ENCODE measurements around the gene CBL. TPM values are rescaled to one million over a fixed set of nuclear protein-coding genes. Genes with fewer than 3 reads are reported as not detected.

CBL gene
- polyA plus RNA-seq, 4 donors, result 2.2 to 10.1 (median 4.3) TPM

DNA sequence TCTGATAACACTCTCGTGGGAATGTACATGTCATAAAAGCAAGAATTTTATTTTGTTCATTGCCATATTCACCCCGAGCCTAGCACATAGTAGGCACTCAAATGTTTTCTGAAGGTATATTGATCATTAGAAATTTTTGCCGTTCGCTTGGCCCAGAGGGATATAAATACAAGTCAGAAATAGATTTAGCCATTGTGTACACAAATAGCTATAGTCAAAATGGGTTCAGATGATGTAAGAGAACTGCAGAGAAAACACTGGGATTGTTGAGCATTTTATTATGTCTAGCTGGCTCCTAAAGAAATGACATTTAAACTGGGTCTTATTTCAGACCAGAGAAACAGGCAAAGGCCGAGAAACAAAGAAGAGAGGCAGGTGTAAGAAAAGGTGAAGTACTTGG lies 61.5 kb downstream of the CBL start:
- Histone ChIP-seq H3K9me3 (ENCODE audit: control insufficient read depth in 2 of 2, insufficient read depth in 1 of 2, low read depth in 1 of 2, low read length in 1 of 2) (no peaks in the 10 kb centered on the region), H3K27ac (ENCODE audit: low read depth in 1 of 3, low read length in 2 of 3) (no peak overlapping the region), H3K4me1 (ENCODE audit: control insufficient read depth in 3 of 3, insufficient read depth in 2 of 3, low read depth in 1 of 3, low read length in 2 of 3) (peaks cover 0 to 2% (median 0%) of the 10 kb centered on the region in 3 donors), H3K36me3 (ENCODE audit: control insufficient read depth in 3 of 3, insufficient read depth in 2 of 3, low read depth in 1 of 3, low read length in 3 of 3) (peaks cover 0 to 4% (median 2%) of the 10 kb centered on the region in 3 donors), H3K27me3 (ENCODE audit: control insufficient read depth in 3 of 3, insufficient read depth in 3 of 3, low read length in 3 of 3) (no peaks in the 10 kb centered on the region), H3K4me3 (ENCODE audit: low read depth in 1 of 3, low read length in 3 of 3) (no peak overlapping the region)
- DNase-seq (no peak), FAIRE-seq (no peak)
- WGBS, 3 donors, result 79 to 82% (median 81%) methylated on average over 5 of the region's 5 CpGs

DNA sequence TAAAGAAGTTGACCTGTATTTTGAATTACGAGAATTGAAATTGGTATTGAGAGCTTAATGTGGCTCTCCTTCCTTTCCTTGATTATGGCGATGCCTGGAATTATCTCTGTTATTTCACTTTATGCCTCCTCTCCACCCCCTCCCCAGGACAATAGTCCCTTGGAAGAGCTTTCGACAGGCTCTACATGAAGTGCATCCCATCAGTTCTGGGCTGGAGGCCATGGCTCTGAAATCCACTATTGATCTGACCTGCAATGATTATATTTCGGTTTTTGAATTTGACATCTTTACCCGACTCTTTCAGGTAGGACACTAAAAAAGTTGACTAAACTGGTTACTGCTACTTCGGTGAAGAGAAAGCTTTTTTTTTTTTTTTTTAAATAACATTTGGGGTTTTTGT lies 67.6 kb downstream of the CBL start:
- Histone ChIP-seq H3K4me1 (ENCODE audit: control insufficient read depth in 3 of 3, insufficient read depth in 2 of 3, low read depth in 1 of 3, low read length in 2 of 3) (no peaks in the 10 kb centered on the region), H3K27me3 (ENCODE audit: control insufficient read depth in 3 of 3, insufficient read depth in 3 of 3, low read length in 3 of 3) (no peaks in the 10 kb centered on the region), H3K4me3 (ENCODE audit: low read depth in 1 of 3, low read length in 3 of 3) (no peak overlapping the region), H3K9me3 (ENCODE audit: control insufficient read depth in 2 of 2, insufficient read depth in 1 of 2, low read depth in 1 of 2, low read length in 1 of 2) (no peaks in the 10 kb centered on the region), H3K27ac (ENCODE audit: low read depth in 1 of 3, low read length in 2 of 3) (no peak overlapping the region), H3K36me3 (ENCODE audit: control insufficient read depth in 3 of 3, insufficient read depth in 2 of 3, low read depth in 1 of 3, low read length in 3 of 3) (peaks cover 6 to 31% (median 10%) of the 10 kb centered on the region in 3 donors)
- DNase-seq (no peak), FAIRE-seq (no peak)
- 94 to 96% (median 95%) methylated on average over 6 of the region's 6 CpGs for WGBS, 3 donors

DNA sequence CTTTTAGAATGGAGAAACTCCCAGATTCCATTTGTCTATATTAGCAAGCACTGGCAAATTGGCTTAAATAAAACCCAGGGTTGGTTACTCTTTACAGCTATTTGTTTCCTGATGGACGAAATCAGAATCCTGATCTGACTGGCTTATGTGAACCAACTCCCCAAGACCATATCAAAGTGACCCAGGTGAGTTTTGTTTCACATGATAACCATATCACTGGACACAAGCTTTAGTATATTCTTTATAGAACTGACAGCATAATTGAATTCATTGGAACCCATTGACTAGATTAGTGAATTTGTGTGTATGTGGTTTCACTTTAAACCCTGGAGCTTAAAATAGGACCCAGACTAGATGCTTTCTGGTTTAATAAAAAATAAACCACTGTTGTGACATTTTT lies 71.5 kb downstream of the CBL start:
- no peaks in the 10 kb centered on the region for H3K4me1 ChIP-seq (ENCODE audit: control insufficient read depth in 3 of 3, insufficient read depth in 2 of 3, low read depth in 1 of 3, low read length in 2 of 3)
- H3K36me3 ChIP-seq (ENCODE audit: control insufficient read depth in 3 of 3, insufficient read depth in 2 of 3, low read depth in 1 of 3, low read length in 3 of 3), result peaks cover 6 to 32% (median 12%) of the 10 kb centered on the region in 3 donors
- no peaks in the 10 kb centered on the region for H3K27me3 ChIP-seq (ENCODE audit: control insufficient read depth in 3 of 3, insufficient read depth in 3 of 3, low read length in 3 of 3)
- FAIRE-seq (no peak), DNase-seq (no peak)
- H3K27ac ChIP-seq (ENCODE audit: low read depth in 1 of 3, low read length in 2 of 3), result no peak overlapping the region
- WGBS, 3 donors, result 89 to 94% (median 90%) methylated on average over 1 of the region's 1 CpG
- H3K9me3 ChIP-seq (ENCODE audit: control insufficient read depth in 2 of 2, insufficient read depth in 1 of 2, low read depth in 1 of 2, low read length in 1 of 2), result no peaks in the 10 kb centered on the region
- H3K4me3 ChIP-seq (ENCODE audit: low read depth in 1 of 3, low read length in 3 of 3), result no peak overlapping the region

DNA sequence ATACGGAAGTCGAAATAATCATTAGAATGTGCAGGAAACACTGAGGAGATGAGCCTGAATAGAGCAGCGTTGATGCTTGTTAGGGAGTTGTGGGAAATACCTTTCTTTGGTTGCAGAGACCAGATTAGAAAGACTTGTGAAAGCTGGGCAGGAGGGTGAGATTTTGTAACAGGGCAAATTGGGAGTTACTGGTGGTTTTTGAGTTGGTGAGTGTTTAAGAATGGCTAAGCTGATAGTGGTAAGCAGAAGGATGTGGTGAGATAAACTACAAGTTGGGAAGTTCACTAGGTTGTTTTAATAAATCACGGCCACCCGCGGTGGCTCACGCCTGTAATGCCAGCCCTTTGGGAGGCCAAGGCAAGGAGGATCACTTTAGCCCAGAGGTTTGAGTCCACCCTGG lies 76.4 kb downstream of the CBL start:
- 80 to 92% (median 90%) methylated on average over 7 of the region's 7 CpGs for WGBS, 3 donors
- Histone ChIP-seq H3K36me3 (ENCODE audit: control insufficient read depth in 3 of 3, insufficient read depth in 2 of 3, low read depth in 1 of 3, low read length in 3 of 3) (peaks cover 4 to 26% (median 13%) of the 10 kb centered on the region in 3 donors), H3K4me3 (ENCODE audit: low read depth in 1 of 3, low read length in 3 of 3) (no peak overlapping the region), H3K27me3 (ENCODE audit: control insufficient read depth in 3 of 3, insufficient read depth in 3 of 3, low read length in 3 of 3) (no peaks in the 10 kb centered on the region), H3K9me3 (ENCODE audit: control insufficient read depth in 2 of 2, insufficient read depth in 1 of 2, low read depth in 1 of 2, low read length in 1 of 2) (no peaks in the 10 kb centered on the region), H3K27ac (ENCODE audit: low read depth in 1 of 3, low read length in 2 of 3) (no peak overlapping the region), H3K4me1 (ENCODE audit: control insufficient read depth in 3 of 3, insufficient read depth in 2 of 3, low read depth in 1 of 3, low read length in 2 of 3) (no peaks in the 10 kb centered on the region)
- DNase-seq (no peak), FAIRE-seq (no peak)

DNA sequence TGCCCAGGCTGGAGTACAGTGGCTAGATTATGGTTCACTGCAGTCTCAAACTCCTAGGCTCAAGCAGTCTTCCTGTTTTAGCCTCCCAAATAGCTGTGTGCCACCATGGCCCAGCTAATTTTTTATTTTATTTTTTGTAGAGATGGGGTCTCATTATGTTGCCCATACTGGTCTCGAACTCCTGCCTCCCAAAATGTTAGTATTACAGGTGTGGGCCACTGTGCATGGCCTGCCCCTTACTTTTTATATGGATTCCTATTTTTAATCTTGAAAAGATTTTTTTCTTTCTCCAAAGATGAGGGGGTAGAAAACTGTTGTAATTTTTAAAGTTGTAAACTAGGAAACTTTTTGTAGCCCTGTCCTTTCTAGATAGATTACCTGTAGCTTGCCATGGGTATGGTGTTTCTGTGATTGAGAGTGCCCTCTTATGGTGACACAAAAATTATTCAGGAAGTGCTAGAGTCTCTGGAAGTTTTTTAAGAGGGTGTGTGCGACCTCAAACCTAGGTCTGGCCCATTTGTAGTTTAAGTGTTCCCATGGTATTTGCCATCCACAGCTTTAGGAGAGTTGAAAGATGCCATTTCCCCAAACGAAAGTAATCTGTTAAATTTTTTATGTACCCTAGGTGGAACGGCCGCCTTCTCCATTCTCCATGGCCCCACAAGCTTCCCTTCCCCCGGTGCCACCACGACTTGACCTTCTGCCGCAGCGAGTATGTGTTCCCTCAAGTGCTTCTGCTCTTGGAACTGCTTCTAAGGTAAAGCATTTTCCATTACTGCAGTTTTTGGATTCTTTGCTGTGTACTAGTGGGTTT lies 78.4 kb downstream of the CBL start:
- Histone ChIP-seq H3K4me1 (ENCODE audit: control insufficient read depth in 3 of 3, insufficient read depth in 2 of 3, low read depth in 1 of 3, low read length in 2 of 3) (no peaks in the 10 kb centered on the region), H3K27me3 (ENCODE audit: control insufficient read depth in 3 of 3, insufficient read depth in 3 of 3, low read length in 3 of 3) (no peaks in the 10 kb centered on the region), H3K9me3 (ENCODE audit: control insufficient read depth in 2 of 2, insufficient read depth in 1 of 2, low read depth in 1 of 2, low read length in 1 of 2) (no peaks in the 10 kb centered on the region), H3K36me3 (ENCODE audit: control insufficient read depth in 3 of 3, insufficient read depth in 2 of 3, low read depth in 1 of 3, low read length in 3 of 3) (peaks cover 4 to 24% (median 9%) of the 10 kb centered on the region in 3 donors), H3K4me3 (ENCODE audit: low read depth in 1 of 3, low read length in 3 of 3) (no peak overlapping the region), H3K27ac (ENCODE audit: low read depth in 1 of 3, low read length in 2 of 3) (no peak overlapping the region)
- 71 to 76% (median 75%) methylated on average over 9 of the region's 9 CpGs for WGBS, 3 donors
- FAIRE-seq (no peak), DNase-seq (peak; percentile 36 to 53)

DNA sequence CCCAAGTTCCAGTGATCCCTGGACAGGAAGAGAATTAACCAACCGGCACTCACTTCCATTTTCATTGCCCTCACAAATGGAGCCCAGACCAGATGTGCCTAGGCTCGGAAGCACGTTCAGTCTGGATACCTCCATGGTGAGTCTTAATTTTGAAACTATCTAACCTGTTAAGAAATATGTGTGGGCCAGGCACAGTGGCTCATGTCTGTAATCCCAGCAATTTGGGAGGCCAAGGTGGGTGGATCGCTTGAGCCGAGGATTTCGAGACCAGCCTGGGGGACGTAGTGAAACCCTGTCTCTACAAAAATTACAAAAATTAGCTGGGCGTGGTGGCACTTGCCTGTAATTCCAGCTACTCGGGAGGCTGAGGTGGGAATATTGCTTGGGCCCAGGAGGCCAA lies 79.3 kb downstream of the CBL start:
- Histone ChIP-seq H3K27me3 (ENCODE audit: control insufficient read depth in 3 of 3, insufficient read depth in 3 of 3, low read length in 3 of 3) (no peaks in the 10 kb centered on the region), H3K27ac (ENCODE audit: low read depth in 1 of 3, low read length in 2 of 3) (no peak overlapping the region), H3K9me3 (ENCODE audit: control insufficient read depth in 2 of 2, insufficient read depth in 1 of 2, low read depth in 1 of 2, low read length in 1 of 2) (peaks cover 0 to 5% of the 10 kb centered on the region in 2 donors), H3K36me3 (ENCODE audit: control insufficient read depth in 3 of 3, insufficient read depth in 2 of 3, low read depth in 1 of 3, low read length in 3 of 3) (peaks cover 10 to 31% (median 10%) of the 10 kb centered on the region in 3 donors), H3K4me3 (ENCODE audit: low read depth in 1 of 3, low read length in 3 of 3) (no peak overlapping the region), H3K4me1 (ENCODE audit: control insufficient read depth in 3 of 3, insufficient read depth in 2 of 3, low read depth in 1 of 3, low read length in 2 of 3) (no peaks in the 10 kb centered on the region)
- DNase-seq (no peak), FAIRE-seq (no peak)
- 97 to 98% (median 97%) methylated on average over 9 of the region's 9 CpGs for WGBS, 3 donors

DNA sequence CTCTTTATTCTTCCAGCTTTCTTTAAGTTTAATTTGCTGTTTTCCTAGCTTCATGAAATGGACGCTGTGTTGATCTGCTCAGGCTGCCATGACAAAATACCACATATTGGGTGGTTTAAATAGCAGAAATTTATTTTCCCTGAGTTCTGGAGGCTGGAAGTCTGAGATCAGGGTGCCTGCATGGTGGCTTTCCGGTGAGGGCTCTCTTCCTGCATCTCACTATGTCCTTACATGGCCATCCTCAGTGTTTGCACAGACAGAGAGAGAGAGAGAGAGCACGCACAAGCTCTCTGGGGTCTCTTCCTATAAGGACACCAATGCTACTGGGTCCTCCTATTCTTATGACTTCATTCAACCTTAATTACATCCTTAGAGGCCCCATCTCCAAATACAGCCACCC lies 82.1 kb downstream of the CBL start:
- DNase-seq, result no peak
- Histone ChIP-seq H3K4me3 (ENCODE audit: low read depth in 1 of 3, low read length in 3 of 3) (no peak overlapping the region), H3K27ac (ENCODE audit: low read depth in 1 of 3, low read length in 2 of 3) (no peak overlapping the region), H3K4me1 (ENCODE audit: control insufficient read depth in 3 of 3, insufficient read depth in 2 of 3, low read depth in 1 of 3, low read length in 2 of 3) (no peaks in the 10 kb centered on the region), H3K27me3 (ENCODE audit: control insufficient read depth in 3 of 3, insufficient read depth in 3 of 3, low read length in 3 of 3) (no peaks in the 10 kb centered on the region), H3K9me3 (ENCODE audit: control insufficient read depth in 2 of 2, insufficient read depth in 1 of 2, low read depth in 1 of 2, low read length in 1 of 2) (peaks cover 0 to 21% of the 10 kb centered on the region in 2 donors), H3K36me3 (ENCODE audit: control insufficient read depth in 3 of 3, insufficient read depth in 2 of 3, low read depth in 1 of 3, low read length in 3 of 3) (peaks cover 15 to 41% (median 15%) of the 10 kb centered on the region in 3 donors)
- FAIRE-seq, result no peak
- WGBS, 3 donors, result 92 to 97% (median 96%) methylated on average over 3 of the region's 3 CpGs

DNA sequence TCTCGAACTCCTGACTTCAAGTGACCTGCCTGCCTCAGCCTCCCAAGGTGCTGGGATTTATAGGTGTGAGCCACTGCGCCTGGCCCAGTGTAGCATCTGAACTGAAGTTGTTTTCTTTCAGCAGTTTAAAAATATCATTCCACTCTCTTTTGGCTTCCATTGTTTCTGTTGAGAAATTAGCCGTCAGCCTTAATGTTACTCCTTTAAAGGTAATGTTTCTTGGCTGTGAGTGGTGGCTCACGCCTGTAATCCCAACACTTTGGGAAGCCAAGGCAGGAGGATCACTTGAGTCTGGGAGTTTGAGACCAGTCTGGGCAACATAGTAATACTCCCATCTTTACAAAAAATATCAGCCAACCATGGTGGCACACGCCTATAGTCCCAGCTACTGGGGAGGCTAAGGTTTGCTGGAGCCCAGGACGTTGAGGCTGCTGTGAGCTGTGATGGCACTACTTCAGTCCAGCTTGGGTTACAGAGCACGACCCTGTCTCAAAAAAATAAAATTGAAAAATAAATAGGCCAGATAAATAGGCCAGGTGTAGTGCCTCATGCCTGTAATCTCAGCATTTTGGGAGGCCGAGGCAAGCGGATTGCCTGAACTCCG lies 84.9 kb downstream of the CBL start:
- Histone ChIP-seq H3K36me3 (ENCODE audit: control insufficient read depth in 3 of 3, insufficient read depth in 2 of 3, low read depth in 1 of 3, low read length in 3 of 3) (peaks cover 11 to 31% (median 12%) of the 10 kb centered on the region in 3 donors), H3K4me1 (ENCODE audit: control insufficient read depth in 3 of 3, insufficient read depth in 2 of 3, low read depth in 1 of 3, low read length in 2 of 3) (no peaks in the 10 kb centered on the region), H3K27me3 (ENCODE audit: control insufficient read depth in 3 of 3, insufficient read depth in 3 of 3, low read length in 3 of 3) (no peaks in the 10 kb centered on the region), H3K27ac (ENCODE audit: low read depth in 1 of 3, low read length in 2 of 3) (no peak overlapping the region), H3K4me3 (ENCODE audit: low read depth in 1 of 3, low read length in 3 of 3) (no peak overlapping the region), H3K9me3 (ENCODE audit: control insufficient read depth in 2 of 2, insufficient read depth in 1 of 2, low read depth in 1 of 2, low read length in 1 of 2) (peaks cover 0 to 21% of the 10 kb centered on the region in 2 donors)
- no peak for FAIRE-seq
- WGBS, 3 donors, result 96 to 98% (median 98%) methylated on average over 10 of the region's 10 CpGs
- DNase-seq, result no peak

Data from small intestine (tissue), 7 donors.